NOMO-1 treated with dmso at 0.1 percent for 144 hours (cell line): ENCODE results near the gene BBX.
A peak's percentile ranks its signal among the peaks of the same experiment; 100 is the strongest.
"Not testable (repeated sequence)": the region's sequence is repeated elsewhere in the genome, so short reads cannot be mapped to it uniquely, and the experiment has no call there.

Source experiments
- DNase-seq: peaks from one replicate; lab custom pipeline; 2025; ENCODE audit not compliant: unreplicated experiment; lab: John Stamatoyannopoulos, UW

Gene BBX

GRCh38 chr3:107833722-107834416 is 311.1 kb downstream of the BBX start:
- no peak for DNase-seq

- not testable (repeated sequence) for DNase-seq
Observed at GRCh38 chr3:107835001-107835400, 312.2 kb downstream of the BBX start.

- no peak for DNase-seq
Observed at GRCh38 chr3:107837895-107838612, 315.3 kb downstream of the BBX start.

- DNase-seq, result no peak
Observed at GRCh38 chr3:107841831-107842230, 319.1 kb downstream of the BBX start.

GRCh38 chr3:107842940-107843339 is 320.2 kb downstream of the BBX start:
- DNase-seq, result no peak

- peak; percentile 57 for DNase-seq
Observed at GRCh38 chr3:107845380-107846278, 322.9 kb downstream of the BBX start.

- DNase-seq, result peak; percentile 53
Observed at GRCh38 chr3:107846279-107846852, 323.6 kb downstream of the BBX start.

- no peak for DNase-seq
Observed at GRCh38 chr3:107847791-107848190, 325.0 kb downstream of the BBX start.

GRCh38 chr3:107848351-107848915 is 325.7 kb downstream of the BBX start:
- no peak for DNase-seq

- DNase-seq, result peak; percentile 53
Observed at GRCh38 chr3:107850681-107851080, 327.9 kb downstream of the BBX start.

- DNase-seq, result no peak
Observed at GRCh38 chr3:107853821-107854220, 331.1 kb downstream of the BBX start.

GRCh38 chr3:107854733-107855132 is 332.0 kb downstream of the BBX start:
- DNase-seq, result no peak

GRCh38 chr3:107855710-107856109 is 332.9 kb downstream of the BBX start:
- DNase-seq, result peak; percentile 62

GRCh38 chr3:107857854-107858253 is 335.1 kb downstream of the BBX start:
- DNase-seq, result no peak

- DNase-seq, result no peak
Observed at GRCh38 chr3:107858876-107859275, 336.1 kb downstream of the BBX start.
